ENCODE measurements around the gene PARP8.
A peak's percentile ranks its signal among the peaks of the same experiment; 100 is the strongest.
"Not testable (repeated sequence)": the region's sequence is repeated elsewhere in the genome, so short reads cannot be mapped to it uniquely, and the experiment has no call there.

The PARP8 gene

DNA sequence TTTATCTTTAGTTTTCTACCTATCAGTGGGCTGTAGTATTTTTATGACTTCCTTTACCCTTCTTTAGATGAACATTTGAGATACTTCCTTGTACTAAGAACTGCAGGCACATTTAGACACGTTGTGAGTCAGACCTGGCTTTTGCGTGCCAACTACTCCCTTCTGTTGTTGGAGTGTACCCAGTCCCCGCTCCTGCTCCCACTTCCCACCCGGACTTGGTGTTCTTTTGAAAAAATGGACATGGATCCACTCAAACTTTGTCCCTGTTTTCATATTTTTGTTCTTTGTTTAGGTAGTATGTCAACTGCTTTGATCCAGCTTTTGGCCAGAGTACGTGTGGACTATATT is 60.7 kb downstream of the PARP8 start:
- DNase-seq (ENCODE audit: low spot score): peak; percentile 40

DNA sequence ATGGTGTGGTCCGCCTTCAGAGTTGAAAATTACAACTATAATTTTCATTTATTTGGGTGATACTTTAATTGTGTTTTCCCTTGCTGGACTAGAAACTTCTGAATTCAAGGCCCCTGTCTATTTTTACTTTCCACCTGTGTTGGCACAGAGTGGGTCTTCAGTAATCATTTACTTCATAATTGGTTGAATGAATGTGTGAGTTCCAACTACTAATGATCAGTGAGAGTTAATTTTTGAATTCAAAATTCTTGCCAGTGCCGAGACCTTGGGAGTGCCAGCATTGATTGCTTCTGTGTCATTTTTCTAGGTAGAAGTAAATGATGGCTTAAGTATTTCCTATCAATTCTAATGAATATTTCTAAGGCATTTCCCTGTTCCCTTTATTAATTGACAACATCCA is 61.4 kb downstream of the PARP8 start:
- no peak for DNase-seq (ENCODE audit: low spot score)

DNA sequence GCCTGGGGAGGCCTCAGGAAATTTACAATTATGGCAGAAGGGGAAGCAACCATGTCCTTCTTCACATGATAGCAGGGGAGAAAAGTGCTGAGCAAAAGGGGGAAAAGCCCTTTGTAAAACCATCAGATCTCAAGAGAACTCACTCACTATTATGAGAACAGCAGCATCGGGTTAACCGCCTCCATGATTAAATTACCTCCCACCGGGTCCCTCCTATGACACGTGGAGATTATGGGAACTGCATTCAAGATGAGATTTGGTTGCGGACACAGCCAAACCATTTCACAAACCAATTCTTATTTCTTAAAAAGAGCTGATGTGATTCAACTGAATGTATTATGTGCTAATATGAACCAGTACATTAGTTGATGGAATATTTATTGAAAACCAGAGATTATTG is 63.9 kb downstream of the PARP8 start:
- no peak for DNase-seq (ENCODE audit: low spot score)

DNA sequence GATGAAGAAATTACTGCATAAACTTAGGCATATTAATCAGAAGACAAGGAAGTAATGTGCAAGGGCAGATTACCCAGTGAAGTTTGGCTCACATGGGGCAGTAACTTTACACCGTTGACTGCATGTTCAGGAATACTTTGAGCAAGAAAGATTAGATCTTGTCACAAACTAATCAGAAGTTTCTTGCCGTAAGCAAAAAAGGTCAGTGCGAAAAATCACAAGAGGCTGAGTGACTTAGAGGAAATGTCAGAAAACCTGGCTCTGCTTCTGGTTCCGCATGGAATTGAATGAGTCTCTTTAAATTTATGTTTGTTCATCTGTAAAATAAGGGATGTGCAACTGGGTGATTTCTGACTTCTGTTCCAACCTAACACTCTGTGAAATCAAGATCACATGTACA is 64.4 kb downstream of the PARP8 start:
- no peak for DNase-seq (ENCODE audit: low spot score)

DNA sequence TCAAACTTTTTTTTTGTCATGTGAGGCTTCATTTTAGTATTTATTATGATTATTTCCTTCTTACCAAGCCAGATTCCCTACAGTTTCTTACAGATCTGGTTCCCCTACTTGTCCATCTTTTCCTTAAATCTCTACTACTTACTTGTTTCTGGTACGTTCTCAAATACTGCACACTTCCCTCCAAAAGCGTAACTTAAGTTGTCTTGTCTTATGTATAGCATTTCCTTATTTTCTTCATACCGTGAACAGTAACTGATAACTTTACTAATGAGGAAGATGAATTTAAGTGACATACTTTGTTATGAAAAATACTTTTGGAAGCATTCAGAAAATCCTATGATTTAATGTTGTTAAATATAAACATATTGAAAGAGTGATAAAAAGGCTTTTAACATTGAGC is 67.3 kb downstream of the PARP8 start:
- no peak for DNase-seq (ENCODE audit: low spot score)

DNA sequence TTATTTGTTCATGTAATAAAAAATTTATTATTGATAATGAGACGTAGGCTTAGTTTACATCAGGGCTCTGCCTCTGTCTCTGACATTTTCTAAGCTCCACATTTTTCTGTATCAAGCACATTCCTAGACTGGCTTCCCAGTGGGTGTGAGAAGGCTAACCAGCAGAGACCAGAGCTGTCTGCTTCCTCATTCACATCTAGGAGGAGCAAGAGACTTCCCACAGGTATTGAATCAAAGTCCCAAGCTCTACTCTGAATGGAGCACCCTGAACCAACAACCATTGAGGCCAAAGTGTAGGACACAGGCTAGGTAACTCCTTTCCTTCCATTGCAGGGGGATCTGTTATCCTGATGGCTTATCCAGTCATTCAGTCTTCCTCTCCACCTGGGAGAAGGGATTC is 72.4 kb downstream of the PARP8 start:
- no peak for DNase-seq (ENCODE audit: low spot score)

DNA sequence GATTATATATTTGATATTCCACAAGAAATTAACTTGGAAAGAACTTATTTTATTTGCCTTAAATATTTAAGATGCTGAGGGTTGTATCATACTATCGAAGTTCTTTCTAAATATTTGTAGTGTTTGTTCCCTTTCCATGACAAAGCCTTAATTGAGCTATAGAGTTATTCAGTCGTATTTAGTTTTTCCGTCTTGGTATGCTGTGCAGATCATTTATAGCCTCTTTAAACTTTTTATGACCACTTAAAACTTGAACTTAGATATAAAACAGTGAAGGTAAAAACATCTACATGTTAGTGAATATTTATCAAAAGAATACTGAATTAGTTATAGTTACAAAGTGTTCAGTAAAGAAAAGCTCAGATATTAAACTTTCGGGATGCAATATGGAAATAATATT is 74.4 kb downstream of the PARP8 start:
- DNase-seq (ENCODE audit: low spot score): no peak

DNA sequence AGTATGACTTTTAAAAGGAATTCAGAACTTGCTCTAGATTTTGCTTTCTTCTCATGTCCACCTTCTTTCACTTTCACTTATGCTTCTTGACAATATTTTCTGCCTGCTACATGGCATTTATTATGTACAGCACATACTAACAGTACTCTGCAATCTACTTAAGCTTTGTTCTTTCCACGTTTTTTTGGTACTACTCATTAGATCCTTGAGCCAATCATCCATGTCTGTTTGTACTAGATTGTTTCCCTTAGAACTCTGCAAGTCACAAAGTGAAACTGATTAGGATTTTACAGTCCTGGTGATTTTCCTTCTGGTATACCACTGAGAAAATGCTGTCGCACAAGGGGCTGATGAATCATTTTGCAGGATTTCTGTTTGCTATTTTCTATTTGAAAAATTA is 78.3 kb downstream of the PARP8 start:
- peak; percentile 38 for DNase-seq (ENCODE audit: low spot score)

DNA sequence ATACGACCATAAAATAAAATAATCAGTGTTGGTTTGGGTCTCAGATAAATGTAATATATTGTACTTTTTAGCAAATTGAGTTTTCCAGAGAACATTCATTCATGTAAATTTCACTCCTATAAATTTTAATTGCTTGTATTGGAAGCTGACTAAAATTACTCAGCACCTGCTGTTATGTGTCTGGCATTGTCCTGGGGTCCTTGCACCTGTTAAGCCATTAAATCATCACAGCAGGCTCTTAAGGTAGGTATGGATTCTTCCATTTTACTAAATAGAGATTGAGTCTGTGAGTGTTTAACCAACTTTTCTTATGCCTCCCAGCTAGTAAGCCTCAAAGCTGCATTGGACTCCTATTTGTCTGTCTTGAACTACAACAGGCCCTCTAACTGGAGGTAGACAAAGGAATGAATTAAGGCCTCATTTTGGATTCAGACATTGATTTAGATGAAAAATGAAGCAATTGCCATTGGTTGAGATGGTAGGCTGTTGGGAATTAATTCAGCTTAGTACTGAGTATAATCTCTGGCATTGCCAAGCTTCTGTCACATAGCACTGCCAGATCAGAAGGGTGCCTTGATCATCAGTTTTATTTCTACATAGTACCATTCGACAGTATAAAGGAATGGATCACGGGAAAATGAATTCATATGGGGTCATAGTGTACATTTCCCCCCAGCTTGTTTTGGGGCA is 78.9 kb downstream of the PARP8 start:
- no peak for DNase-seq (ENCODE audit: low spot score)

DNA sequence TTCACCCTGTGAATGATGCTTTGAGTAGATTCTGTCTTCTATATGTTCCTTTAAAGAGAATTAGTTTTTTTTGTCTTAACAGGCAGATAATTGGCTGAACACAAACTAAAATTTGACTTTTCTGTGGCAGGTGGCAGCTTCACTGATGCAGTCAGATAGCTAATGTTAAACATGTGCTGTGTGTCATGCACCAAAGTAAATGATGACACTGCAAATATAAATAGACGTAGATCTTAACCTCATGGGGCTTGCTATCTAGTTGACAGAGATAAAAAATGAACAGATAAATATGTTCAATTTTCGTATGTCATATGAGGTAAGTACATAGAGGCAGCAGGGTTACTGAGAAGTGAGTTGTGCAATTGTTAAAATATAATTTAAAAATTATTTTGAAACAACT is 82.7 kb downstream of the PARP8 start:
- no peak for DNase-seq (ENCODE audit: low spot score)

DNA sequence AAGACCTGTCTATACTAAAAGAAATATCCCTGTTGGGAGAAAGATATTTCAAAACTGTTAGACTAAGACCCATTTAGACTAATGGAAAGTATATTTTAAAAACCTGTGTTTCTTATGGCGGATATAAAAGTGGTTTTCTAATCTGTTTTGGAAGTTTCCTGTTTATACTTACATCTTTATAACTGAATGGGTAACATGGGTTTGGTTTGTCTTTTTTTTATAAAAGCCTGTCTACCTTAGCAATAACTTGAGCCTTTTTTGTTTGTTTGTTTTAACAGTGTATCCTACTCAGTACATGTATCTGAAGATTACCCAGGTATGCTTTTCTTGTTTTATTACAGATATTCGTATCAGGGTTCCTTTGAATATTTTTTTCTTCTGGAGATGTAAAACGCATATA is 83.4 kb downstream of the PARP8 start:
- DNase-seq (ENCODE audit: low spot score): no peak

DNA sequence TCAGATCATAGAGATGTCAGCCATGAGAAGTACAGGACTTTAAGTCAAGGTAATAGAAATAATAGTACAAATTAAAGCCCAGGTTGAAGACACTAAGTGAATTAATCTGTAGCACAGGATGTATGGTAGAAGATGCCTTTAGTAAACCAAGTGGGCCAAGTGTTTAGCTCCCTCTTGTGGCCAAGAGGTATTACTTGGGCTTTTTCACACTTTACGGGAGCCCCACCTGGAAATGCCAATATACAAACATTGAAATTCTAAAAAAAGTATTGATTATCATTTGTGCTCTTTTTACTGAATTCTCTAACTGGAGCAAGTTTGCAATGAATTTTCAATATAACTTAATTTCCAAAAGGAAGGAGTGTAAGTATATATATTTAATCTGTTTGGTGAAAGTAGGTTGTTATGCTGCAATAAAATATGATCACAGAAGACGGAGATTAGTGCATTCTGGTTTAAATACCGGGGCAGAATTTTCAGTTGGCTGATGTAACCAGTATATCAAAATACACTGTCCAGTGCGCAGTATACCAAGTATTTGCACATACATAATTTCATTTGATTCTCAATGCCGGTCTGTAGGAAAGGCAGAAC is 84.7 kb downstream of the PARP8 start:
- DNase-seq (ENCODE audit: low spot score): peak; percentile 81

DNA sequence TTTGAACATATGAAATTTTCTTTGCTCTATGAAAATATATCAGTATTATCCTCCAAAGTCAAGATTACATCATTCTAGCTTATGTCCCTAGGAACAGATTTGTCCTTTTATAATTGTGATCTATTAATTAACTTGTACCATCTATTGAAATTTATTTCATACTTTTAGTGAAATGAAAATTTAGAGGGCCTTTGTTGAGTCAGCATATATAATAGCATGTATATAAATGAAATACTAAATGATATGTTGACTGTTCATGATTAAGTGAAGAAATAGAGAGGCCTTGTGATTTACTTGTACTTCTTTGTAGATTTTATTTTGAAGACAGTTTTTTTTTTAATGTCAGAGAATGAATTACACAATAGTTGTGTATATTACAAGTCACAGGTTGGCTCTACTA is 86.4 kb downstream of the PARP8 start:
- no peak for DNase-seq (ENCODE audit: low spot score)

DNA sequence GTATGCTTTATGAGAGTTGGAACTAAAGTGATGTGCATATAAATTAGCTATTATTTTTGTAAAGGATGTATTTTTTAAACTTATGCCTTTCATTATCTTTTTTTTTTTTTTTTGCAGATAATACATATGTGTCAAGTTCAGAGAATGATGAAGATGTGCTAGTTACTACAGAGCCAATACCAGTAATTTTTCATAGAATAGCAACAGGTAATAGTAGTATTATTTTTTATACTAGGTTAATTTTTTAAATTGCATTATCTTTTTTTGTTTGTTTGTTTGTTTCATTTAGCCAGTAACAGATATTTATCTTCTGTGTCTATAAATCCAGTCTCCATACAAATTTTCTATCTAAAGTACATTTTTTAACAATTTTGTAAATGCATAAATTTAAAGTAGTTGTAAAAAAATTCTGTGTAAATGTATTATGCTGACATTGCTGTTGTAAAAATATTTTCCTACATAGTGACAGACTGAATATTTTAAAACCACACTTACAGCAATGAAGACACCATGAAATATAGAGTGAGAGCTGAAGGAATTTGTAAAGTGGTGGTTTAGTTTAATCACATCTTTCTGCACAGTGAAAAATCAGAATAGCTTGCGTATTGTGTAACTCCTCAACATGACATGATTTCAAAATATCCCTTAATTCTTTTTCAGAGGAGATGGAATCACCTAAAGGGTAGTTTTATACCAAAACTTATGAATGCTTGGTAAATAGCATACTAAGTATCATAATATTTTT is 93.3 kb downstream of the PARP8 start:
- DNase-seq (ENCODE audit: low spot score): no peak

DNA sequence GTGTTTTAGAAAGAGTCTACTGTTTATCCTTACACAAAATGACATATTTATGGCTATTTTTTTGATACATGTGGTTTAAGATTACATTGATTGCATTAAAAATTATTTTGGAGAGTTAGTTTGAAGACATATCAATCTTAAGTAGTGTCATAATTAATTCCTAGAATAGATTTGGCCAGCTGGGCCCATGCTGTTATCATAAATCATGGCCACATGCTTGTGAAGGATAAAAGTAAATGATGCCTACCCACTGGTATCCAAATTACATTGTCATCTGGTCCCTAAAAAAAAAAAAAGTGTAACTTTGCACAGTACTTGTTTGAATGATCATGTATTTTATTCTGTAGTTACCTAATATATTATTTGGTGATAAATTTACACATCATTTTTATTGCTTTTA is 96.9 kb downstream of the PARP8 start:
- DNase-seq (ENCODE audit: low spot score): no peak

DNA sequence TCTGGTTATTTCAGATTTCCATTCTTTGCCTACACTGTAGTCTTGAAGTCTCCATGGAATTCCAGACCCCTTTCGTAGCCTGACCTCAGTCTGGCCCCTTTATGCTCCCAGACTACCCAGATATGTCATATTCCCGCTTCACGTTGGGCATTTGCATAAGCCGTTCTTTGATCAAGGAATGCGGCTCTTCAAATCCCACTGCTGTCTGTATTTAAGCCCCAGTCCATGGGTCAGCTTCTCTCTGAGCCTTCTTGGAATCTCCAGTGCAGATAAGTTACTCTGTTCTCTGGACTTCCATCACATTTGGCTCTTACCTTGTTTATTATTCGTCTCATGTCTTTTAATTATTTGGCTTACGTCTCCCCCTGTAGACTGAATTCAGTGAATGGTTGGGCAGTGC is 97.4 kb downstream of the PARP8 start:
- DNase-seq (ENCODE audit: low spot score): no peak

DNA sequence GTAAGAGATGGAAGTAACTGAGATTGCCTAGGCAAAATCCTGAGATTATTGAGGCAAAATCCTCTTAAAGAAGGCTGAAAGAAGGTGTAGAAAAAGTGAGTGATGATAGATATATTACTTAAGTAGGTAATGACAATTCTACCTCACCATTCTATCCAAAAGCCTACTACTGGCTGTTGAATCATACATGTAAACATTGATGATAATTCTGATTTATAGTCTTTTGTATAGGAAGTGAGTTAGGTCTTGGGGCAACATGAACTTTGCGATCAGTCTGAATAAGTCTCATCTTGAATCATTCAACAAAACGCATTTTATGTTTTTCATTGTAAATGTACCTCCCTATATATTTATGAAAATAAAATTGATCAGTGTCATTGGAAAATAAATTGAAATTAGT is 99.6 kb downstream of the PARP8 start:
- DNase-seq (ENCODE audit: low spot score): no peak

DNA sequence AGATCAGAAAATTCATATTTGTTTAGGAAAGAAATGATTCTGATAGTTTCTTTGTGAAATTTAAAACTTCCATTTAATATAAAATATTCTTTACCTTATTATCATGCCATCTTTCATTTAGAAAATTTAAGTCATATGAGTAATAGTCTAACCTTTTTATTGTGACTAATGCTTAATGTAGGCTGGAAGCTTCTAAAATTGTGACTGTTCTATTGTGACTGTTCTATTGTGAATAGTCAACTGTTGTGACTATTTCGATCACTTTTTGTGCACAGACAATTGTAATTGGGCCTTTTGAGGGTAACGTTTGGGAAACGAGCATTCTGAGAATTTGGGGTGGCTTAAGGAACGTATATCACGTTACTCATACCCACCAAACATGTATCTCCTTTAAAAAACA is 100.0 kb downstream of the PARP8 start:
- no peak for DNase-seq (ENCODE audit: low spot score)

DNA sequence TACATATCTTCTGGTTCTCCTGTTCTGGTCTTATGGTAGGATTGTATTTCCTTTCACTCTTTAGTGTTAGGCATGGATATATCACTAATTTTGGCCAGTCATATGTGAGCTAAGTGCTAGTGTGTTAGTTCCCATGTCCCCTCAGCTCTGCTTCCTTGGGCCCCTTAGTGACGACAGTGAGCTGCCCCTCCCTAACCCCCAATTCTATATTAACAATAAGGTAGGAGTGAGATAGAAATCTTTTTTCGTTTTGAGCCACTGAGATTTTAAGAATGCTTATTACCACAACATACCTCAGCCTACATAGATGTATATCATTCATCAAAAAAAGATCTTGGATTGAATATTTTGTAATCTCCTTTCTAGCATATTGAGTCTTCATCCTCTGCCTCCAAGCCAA is 100.5 kb downstream of the PARP8 start:
- no peak for DNase-seq (ENCODE audit: low spot score)

DNA sequence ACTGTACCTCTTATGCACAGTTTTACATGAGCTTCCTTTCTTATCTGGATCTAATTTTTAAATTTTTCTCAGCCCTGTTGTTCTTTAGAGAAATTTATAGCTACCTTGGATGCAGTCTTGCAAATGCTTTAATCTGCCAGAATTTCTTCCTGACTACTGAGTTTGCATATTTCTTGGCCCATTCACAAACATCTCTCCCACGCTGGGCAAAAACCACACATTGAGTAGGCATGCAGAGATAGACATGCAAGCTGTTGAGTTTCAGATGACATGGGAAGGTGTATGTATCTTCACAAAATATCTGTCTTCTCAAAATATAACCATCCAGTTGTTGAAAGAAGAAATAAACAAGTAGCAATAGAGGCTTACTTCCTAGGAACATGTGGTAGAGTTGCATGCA is 101.2 kb downstream of the PARP8 start:
- no peak for DNase-seq (ENCODE audit: low spot score)

DNA sequence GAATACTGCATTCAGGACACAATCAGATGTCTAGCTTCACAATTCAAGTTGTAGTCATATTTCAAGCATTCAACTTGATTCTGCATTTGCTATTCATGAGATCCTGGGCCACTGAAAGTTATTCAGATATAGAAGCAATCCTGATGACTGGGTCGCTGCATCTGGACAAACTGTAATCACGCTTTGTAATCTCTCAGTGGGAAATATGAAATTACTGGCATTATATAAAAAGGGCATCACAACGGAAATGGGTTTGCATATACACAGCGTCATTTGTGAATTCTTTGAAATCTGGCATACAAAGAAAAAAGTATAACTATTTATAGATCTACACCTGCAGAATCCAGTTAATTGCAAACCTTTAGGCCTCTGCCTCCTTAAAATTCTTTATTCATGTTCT is 102.2 kb downstream of the PARP8 start:
- no peak for DNase-seq (ENCODE audit: low spot score)

DNA sequence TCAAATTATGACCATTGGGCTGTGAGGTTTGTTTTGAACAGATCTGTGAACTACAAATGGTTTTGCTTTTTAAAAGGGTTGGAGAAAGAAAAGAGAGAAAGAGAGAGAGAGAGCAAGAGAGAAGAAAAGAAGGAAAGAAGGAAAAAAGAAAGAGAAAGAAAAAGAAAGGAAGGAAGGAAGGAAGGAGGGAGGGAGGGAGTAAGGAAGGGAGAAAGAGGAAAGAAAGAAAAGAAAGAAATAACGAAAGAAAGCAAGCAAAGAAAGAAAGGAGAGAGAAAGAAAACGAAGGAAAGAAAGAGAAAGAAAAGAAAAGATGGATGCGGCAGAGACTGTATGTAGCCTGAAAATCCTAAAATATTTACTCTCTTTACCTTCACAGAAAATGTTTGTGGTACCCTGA is 104.0 kb downstream of the PARP8 start:
- no peak for DNase-seq (ENCODE audit: low spot score)

DNA sequence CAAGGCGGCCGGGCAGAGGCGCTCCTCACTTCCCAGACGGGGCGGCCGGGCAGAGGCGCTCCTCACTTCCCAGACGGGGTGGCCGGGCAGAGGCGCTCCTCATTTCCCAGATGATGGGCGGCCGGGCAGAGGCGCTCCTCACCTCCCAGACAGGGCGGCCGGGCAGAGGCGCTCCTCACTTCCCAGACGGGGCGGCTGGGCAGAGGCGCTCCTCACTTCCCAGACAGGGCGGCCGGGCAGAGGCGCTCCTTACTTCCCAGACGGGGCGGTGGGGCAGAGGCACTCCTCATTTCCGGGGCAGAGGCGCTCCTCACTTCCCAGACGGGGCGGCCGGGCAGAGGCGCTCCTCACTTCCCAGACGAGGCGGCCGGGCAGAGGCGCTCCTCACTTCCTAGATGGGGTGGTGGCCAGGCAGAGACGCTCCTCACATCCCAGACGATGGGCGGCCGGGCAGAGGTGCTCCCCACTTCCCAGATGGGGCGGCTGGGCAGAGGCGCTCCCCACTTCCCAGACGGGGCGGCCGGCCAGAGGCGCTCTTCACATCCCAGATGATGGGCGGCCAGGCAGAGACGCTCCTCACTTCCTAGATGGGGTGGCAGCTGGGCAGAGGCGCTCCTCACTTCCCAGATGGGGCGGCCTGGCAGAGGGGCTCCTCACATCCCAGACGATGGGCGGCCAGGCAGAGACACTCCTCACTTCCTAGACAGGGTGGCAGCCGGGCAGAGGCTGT is 108.2 kb downstream of the PARP8 start:
- DNase-seq (ENCODE audit: low spot score): not testable (repeated sequence)
